SK-N-MC (cell line): ENCODE measurements around the gene METTL14.

Experiments used
- DNase-seq: peaks from one replicate; pipeline ENCODE4 v3.0.0-alpha.2; 2011; ENCODE audit warnings: low read depth, low spot score
- H3K27ac ChIP-seq: fragments of 200-600 bp; sonication (generic); 2 replicates; pipeline ENCODE4 v1.5.1; 2016; ENCODE audit warnings: mixed run types
- H3K36me3 ChIP-seq: fragments of 200-600 bp; sonication (generic); 2 replicates; pipeline ENCODE4 v1.6.1; 2017; ENCODE audit warnings: antibody characterized with exemption, low read length, mixed read lengths; ENCODE audit not compliant: insufficient read depth
- H3K4me3 ChIP-seq: fragments of 200-600 bp; sonication (generic); 2 replicates; pipeline ENCODE4 v1.5.1; 2016
- H3K9ac ChIP-seq: fragments of 200-600 bp; sonication (generic); 2 replicates; pipeline ENCODE4 v1.8.0; 2017; ENCODE audit warnings: mixed run types, mixed read lengths; ENCODE audit not compliant: insufficient read length
- H3K9me3 ChIP-seq: fragments of 200-600 bp; sonication (generic); 2 replicates; pipeline ENCODE4 v1.6.1; 2017; ENCODE audit warnings: low read depth, mild to moderate bottlenecking, antibody characterized with exemption, low read length, moderate library complexity, mixed read lengths
- EZH2 ChIP-seq: fragments of 200-600 bp; sonication (generic); IDR thresholded peaks from one replicate; pipeline ENCODE4 v1.6.1; 2017; ENCODE audit warnings: antibody characterized with exemption
- FOXP2 ChIP-seq: optimal IDR thresholded peaks from 2 replicates; pipeline ENCODE3; 2011; ENCODE audit warnings: mild to moderate bottlenecking, moderate library complexity; ENCODE audit not compliant: insufficient read depth; ENCODE audit errors: extremely low read length, control extremely low read depth
- POLR2AphosphoS5 ChIP-seq: IDR thresholded peaks from 2 replicates; pipeline ENCODE4 v1.6.1; 2012; ENCODE audit warnings: mild to moderate bottlenecking, low read depth, low read length, borderline replicate concordance

The METTL14 gene

GRCh38 chr4:118753096-118753495 is 67.9 kb downstream of the METTL14 start:
- Histone ChIP-seq H3K9me3 (no peaks in the 10 kb centered on the region), H3K36me3 (peaks cover 12% of the 10 kb centered on the region; the same call in 1 of the 2 replicates), H3K9ac (no peak overlapping the region), H3K4me3 (no peak overlapping the region), H3K27ac (no peak overlapping the region)
- DNase-seq: no peak
- no peak for TF ChIP-seq POLR2AphosphoS5
- TF ChIP-seq EZH2: no peak
- TF ChIP-seq FOXP2: no peak

- Histone ChIP-seq H3K9ac (no peak overlapping the region), H3K27ac (no peak overlapping the region), H3K9me3 (no peaks in the 10 kb centered on the region), H3K36me3 (peaks cover 12% of the 10 kb centered on the region; the same call in 1 of the 2 replicates), H3K4me3 (no peak overlapping the region)
- no peak for TF ChIP-seq POLR2AphosphoS5
- DNase-seq: no peak
Measured at GRCh38 chr4:118753685-118754084, 68.5 kb downstream of the METTL14 start.

GRCh38 chr4:118754890-118755289 is 69.7 kb downstream of the METTL14 start:
- no peak for DNase-seq
- H3K36me3 ChIP-seq: peaks cover 12% of the 10 kb centered on the region; the same call in 1 of the 2 replicates
- H3K27ac ChIP-seq: no peak overlapping the region
- no peak overlapping the region for H3K4me3 ChIP-seq
- TF ChIP-seq FOXP2: no peak
- TF ChIP-seq EZH2: no peak
- no peak for TF ChIP-seq POLR2AphosphoS5
- H3K9me3 ChIP-seq: no peaks in the 10 kb centered on the region
- no peak overlapping the region for H3K9ac ChIP-seq

- peaks cover 12% of the 10 kb centered on the region; the same call in 1 of the 2 replicates for H3K36me3 ChIP-seq
- TF ChIP-seq POLR2AphosphoS5 (no peak), EZH2 (no peak), FOXP2 (no peak)
- no peaks in the 10 kb centered on the region for H3K9me3 ChIP-seq
- no peak for DNase-seq
- no peak overlapping the region for H3K4me3 ChIP-seq
- H3K27ac ChIP-seq: no peak overlapping the region
- no peak overlapping the region for H3K9ac ChIP-seq
Measured at GRCh38 chr4:118755438-118756226, 70.4 kb downstream of the METTL14 start.

- no peak for DNase-seq
- no peak overlapping the region for H3K27ac ChIP-seq
- TF ChIP-seq FOXP2 (no peak), EZH2 (no peak), POLR2AphosphoS5 (no peak)
- peaks cover 11% of the 10 kb centered on the region; the same call in 1 of the 2 replicates for H3K36me3 ChIP-seq
- H3K9me3 ChIP-seq: no peaks in the 10 kb centered on the region
- no peak overlapping the region for H3K9ac ChIP-seq
- no peak overlapping the region for H3K4me3 ChIP-seq
Measured at GRCh38 chr4:118756429-118756828, 71.2 kb downstream of the METTL14 start.

DNA sequence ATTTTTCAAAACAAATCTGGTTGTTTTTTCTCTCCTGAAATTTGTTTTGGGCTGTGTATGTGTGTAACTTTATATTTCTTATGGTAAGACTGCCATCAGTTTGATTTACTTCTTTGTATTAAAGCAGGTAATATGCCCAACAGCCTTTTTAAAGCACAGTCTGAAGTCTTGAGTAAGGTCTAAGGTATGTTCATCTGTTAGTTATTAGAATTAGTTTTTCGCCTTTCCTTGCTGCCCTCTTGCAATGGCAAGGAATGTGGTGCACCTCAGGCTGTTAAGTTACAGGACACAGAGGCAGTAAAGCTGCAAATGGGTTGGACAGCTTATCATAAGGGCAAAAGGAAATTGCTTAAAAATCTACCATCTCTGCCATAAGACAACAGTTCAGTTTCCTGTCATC is 71.8 kb downstream of the METTL14 start:
- no peak for TF ChIP-seq EZH2
- no peak for TF ChIP-seq FOXP2
- no peak for TF ChIP-seq POLR2AphosphoS5
- Histone ChIP-seq H3K4me3 (no peak overlapping the region), H3K27ac (no peak overlapping the region), H3K36me3 (peaks cover 6% of the 10 kb centered on the region; the same call in 1 of the 2 replicates), H3K9me3 (no peaks in the 10 kb centered on the region), H3K9ac (no peak overlapping the region)
- no peak for DNase-seq

DNA sequence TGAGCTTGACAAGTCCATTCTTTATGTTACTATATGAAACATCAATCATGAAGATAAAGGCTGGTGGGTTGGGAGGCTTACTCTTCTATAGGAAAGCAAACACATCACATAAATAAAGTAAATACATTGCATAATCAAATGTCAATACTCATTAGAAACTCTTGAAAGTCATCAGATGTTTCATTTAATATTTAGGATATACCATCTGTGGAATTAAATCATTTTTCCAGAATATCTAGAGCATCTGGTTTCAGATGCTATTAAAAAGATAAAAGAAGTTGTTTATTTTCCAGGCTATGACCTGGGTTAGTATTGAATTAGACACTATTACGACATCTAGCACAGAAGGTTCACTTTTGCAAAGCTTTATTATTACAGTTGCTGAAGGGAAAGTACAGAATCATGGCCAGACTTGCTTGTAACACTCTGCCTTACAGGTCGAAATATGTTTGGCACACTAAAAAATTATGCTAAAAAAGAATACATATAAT is 72.6 kb downstream of the METTL14 start:
- Histone ChIP-seq H3K9ac (no peak overlapping the region), H3K27ac (no peak overlapping the region), H3K36me3 (0 out of 2 replicates have a peak, but pooled peaks cover 3% of the 10 kb centered on the region), H3K4me3 (no peak overlapping the region), H3K9me3 (no peaks in the 10 kb centered on the region)
- TF ChIP-seq FOXP2: no peak
- no peak for TF ChIP-seq POLR2AphosphoS5
- TF ChIP-seq EZH2: no peak
- DNase-seq: no peak

DNA sequence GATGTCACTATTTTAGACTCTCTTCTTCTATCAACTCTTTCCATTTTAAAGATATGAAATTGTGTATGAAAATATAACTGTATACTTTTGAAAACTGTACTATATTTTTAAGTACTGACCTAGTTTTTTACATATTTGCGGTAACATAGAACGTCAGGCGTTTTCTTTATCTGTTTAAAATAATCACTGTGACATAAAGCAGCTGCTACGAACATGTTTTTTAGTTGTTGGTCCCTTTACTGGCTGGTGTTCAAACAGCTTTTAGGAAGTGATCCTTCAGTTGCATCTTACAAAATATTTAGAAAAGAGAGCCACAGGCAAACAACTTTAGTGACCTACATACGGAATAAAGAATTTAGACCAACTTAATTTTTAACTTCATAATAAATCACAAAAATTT is 73.1 kb downstream of the METTL14 start:
- H3K36me3 ChIP-seq: 0 out of 2 replicates have a peak, but pooled peaks cover 3% of the 10 kb centered on the region
- no peak for DNase-seq
- TF ChIP-seq POLR2AphosphoS5: no peak
- no peak for TF ChIP-seq FOXP2
- no peak for TF ChIP-seq EZH2
- H3K9me3 ChIP-seq: no peaks in the 10 kb centered on the region
- H3K27ac ChIP-seq: no peak overlapping the region
- no peak overlapping the region for H3K9ac ChIP-seq
- no peak overlapping the region for H3K4me3 ChIP-seq
